HG02885 (cell line): ENCODE data around the gene IPO4.
"Not testable (repeated sequence)": the region's sequence is repeated elsewhere in the genome, so short reads cannot be mapped to it uniquely, and the experiment has no call there.

Experiments used
- ATAC-seq: cut with Tn5 transposase; IDR thresholded peaks from one replicate; pipeline ENCODE4 v1.9.1; 2021; ENCODE audit warnings: mild to moderate bottlenecking; ENCODE audit not compliant: unreplicated experiment, poor library complexity

Gene IPO4

DNA sequence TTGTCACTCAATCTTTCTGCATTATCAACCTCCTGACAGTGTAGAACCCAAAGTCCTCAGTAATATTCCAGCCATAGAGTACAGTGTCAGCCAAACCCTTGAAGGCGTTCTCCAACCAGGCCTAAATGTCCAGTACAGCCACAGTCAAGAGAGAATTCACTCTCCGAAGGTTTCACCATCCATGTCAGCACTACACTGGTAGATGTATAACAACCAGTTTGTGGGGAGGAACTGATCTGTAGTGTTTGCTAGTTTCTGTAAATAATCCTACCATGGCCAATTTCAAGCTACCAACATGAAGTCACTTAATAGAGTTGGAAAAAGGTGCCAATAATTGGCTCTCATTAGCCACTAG lies 27.7 kb upstream of the IPO4 start:
- ATAC-seq = no peak

- peak; percentile 70 for ATAC-seq
These were observed 27.1 kb upstream of the IPO4 start, which contains the start of gene MDP1 for GRCh38 chr14:24215495-24216344. TSS of gene MDP1 (minus strand) at chr14:24216066. CDS start at chr14:24215955, 111 bp downstream.

GRCh38 chr14:24213866-24214662 lies 25.4 kb upstream of the IPO4 start:
- no peak for ATAC-seq

GRCh38 chr14:24212924-24213865 lies 24.6 kb upstream of the IPO4 start, which contains the start of gene CHMP4A:
TSS of gene CHMP4A (minus strand) at chr14:24213488. CDS start at chr14:24213439, 49 bp downstream.
- ATAC-seq = peak; percentile 84

- ATAC-seq = no peak
These were observed 22.7 kb upstream of the IPO4 start for GRCh38 chr14:24211311-24211710.

DNA sequence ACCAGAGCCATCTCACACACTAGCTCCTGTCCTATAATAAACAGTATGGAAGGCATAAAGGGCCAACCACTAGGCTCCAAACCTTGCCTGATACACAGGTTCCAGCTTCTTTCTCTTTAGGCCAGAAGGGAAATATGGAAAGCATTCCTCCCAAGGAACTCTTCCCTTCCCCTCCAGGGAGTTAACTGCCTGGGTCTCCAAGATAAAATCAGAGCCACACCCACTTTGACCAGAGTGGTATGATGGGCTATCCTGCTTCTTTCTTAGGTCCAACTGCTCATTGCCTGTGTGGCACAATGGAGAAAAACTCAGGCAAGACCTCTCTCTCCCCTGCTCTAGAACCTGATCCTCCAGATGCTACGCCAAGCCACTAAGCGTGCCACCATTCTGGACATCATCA lies 19.0 kb upstream of the IPO4 start:
- no peak for ATAC-seq

DNA sequence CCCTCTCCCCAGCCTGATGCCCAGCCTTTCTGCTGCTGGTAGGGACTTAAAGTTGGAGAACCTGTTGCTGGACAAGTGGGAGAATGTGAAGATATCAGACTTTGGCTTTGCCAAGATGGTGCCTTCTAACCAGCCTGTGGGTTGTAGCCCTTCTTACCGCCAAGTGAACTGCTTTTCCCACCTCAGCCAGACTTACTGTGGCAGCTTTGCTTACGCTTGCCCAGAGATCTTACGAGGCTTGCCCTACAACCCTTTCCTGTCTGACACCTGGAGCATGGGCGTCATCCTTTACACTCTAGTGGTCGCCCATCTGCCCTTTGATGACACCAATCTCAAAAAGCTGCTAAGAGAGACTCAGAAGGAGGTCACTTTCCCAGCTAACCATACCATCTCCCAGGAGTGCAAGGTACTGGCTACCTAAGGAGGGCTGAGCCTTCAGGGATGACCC lies 18.5 kb upstream of the IPO4 start:
- no peak for ATAC-seq

DNA sequence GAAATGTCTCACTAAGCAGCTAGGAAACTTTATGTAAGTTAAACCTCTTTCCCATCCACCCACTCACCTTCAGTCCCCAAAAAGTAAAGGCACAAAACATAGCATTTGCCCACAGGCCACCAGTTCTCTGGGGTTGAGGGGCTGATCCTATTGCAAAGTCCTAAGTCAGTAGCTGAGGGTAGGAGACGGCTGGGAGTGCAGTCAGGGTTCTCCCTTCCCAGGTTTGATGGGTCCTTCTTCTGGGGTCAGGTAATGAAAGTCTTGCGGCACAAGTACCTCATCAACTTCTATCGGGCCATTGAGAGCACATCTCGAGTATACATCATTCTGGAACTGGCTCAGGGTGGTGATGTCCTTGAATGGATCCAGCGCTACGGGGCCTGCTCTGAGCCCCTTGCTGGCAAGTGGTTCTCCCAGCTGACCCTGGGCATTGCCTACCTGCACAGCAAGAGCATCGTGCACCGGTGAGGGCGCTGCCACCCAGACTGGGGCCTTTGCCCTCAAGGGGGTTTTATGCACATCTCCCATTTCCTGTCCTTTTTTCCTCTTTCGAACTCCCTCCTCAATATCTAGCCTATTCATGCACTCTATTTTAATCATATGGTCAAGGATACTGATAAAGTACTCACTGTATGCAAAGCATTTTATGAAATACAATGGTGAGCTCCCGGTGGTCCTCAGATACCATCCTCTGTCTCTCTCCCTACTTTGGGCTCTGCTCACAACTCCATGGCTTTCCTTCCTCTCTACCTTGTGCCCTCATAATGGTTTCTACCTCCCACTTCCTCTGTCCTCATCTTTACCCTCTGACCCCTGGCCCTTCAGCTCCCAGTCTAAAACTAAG lies 17.9 kb upstream of the IPO4 start:
- no peak for ATAC-seq

GRCh38 chr14:24204163-24205146 lies 15.8 kb upstream of the IPO4 start:
- no peak for ATAC-seq

- ATAC-seq = not testable (repeated sequence)
These were observed 14.8 kb upstream of the IPO4 start for GRCh38 chr14:24203249-24203886.

GRCh38 chr14:24202538-24202937 lies 13.9 kb upstream of the IPO4 start:
- not testable (repeated sequence) for ATAC-seq

DNA sequence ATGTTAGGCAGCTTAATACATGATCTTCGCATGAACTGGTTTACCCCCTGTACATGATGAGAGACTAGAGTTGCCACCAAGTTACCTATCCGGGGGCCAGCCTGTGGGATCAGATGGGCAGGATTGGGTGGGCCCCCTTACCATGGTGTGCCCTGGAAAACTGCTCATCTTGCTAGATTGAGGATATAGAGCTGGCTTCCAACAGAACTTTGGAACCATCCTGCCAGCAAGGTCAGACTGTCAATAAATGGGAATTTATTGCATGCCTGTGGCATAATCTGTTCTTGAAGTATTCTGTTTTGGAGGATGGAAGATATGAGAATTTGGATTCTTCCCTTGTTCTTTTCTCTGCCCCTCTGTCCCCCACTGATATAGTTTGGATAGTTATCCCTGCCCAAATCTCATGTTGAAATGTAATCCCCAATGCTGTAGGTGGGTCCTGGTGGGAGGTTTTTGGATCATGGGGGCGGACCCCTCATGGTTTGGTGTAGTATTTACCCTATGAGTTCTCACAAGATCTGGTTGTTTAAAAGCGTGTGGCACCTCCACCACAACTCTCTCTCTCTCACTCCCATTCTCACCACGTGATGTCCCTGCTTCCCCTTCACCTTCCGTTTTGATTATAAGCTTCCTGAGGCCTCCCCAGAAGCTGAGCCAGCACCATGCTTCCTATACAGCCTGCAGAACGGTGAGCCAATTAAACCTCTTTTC lies 10.4 kb upstream of the IPO4 start:
- ATAC-seq = no peak

- no peak for ATAC-seq
These were observed 8.4 kb upstream of the IPO4 start for GRCh38 chr14:24197056-24197450.

GRCh38 chr14:24196071-24197055 lies 7.7 kb upstream of the IPO4 start:
- ATAC-seq = peak; percentile 19

- ATAC-seq = peak; percentile 87
These were observed 6.8 kb upstream of the IPO4 start, which contains the start of gene TM9SF1 for GRCh38 chr14:24195186-24196070. TSS of gene TM9SF1 (minus strand) at chr14:24195441. CDS start at chr14:24195019, 422 bp downstream.
